Spinal cord (tissue), 10 donors: ENCODE measurements around the gene STXBP6. TPM values are rescaled to one million over a fixed set of nuclear protein-coding genes. Genes with fewer than 3 reads are reported as not detected.

Source experiments
- DNase-seq, 6 donors: peaks; one replicate each; pipeline versions ENCODE4 v3.0.0 to v3.0.0-alpha.2; 2013 to 2015; ENCODE audit warnings: low spot score in 6 of 6, low read depth in 4 of 6
- H3K27ac ChIP-seq: one replicate; pipeline ENCODE4 v1.5.1; 2013; ENCODE audit warnings: low read depth, low read length, control low read depth
- H3K27me3 ChIP-seq: one replicate; pipeline ENCODE4 v1.6.1; 2013; ENCODE audit warnings: low read length; ENCODE audit not compliant: control insufficient read depth, insufficient read depth
- H3K36me3 ChIP-seq: one replicate; pipeline ENCODE4 v1.6.1; 2013; ENCODE audit warnings: low read length; ENCODE audit not compliant: control insufficient read depth, insufficient read depth
- H3K4me1 ChIP-seq: one replicate; pipeline ENCODE4 v1.6.1; 2013; ENCODE audit warnings: low read length; ENCODE audit not compliant: control insufficient read depth, insufficient read depth
- H3K4me3 ChIP-seq: one replicate; pipeline ENCODE4 v1.5.1; 2013; ENCODE audit warnings: low read depth, low read length, control low read depth
- H3K9me3 ChIP-seq: one replicate; pipeline ENCODE4 v1.6.1; 2013; ENCODE audit warnings: low read length; ENCODE audit not compliant: control insufficient read depth, insufficient read depth
- WGBS: methylation state at CpG from one replicate; pipeline ENCODE4 v1.1.5; 2013; ENCODE audit warnings: missing lambda C conversion rate; ENCODE audit not compliant: insufficient coverage; 5-methylcytosine and 5-hydroxymethylcytosine counted together
- polyA plus RNA-seq, 2 donors: library from polyadenylated mRNA; unstranded; fragments of 120-200 nt; gene quantifications; one replicate each; pipeline ENCODE4 v1.2.1, GENCODE V29; 2013; ENCODE audit not compliant: insufficient read length in 2 of 2
- total RNA-seq, 2 donors: library from RNA; depleted of rRNA in 1 of 2; stranded (reverse); fragments of 120-200 nt in 1 of 2; fragments of >200 nt in 1 of 2; gene quantifications; one replicate each; pipeline versions ENCODE4 v1.2.3 to v1.2.4, GENCODE V29; 2013 to 2014
- donor health status: healthy.

Gene STXBP6
- total and polyA plus RNA-seq, 4 donors, result 24.5 to 49.3 (median 36.9) TPM

GRCh38 chr14:24851837-24852236, 198.1 kb downstream of the STXBP6 start:
- no peaks in the 10 kb centered on the region for H3K27me3 ChIP-seq
- no peaks in the 10 kb centered on the region for H3K9me3 ChIP-seq
- no peaks in the 10 kb centered on the region for H3K4me1 ChIP-seq
- no peak overlapping the region for H3K27ac ChIP-seq
- no peak for DNase-seq
- H3K36me3 ChIP-seq, result no peaks in the 10 kb centered on the region
- no peak overlapping the region for H3K4me3 ChIP-seq

- H3K27me3 ChIP-seq, result no peaks in the 10 kb centered on the region
- 60% methylated on average over 2 of the region's 4 CpGs for WGBS
- no peaks in the 10 kb centered on the region for H3K9me3 ChIP-seq
- DNase-seq, result no peak
- H3K27ac ChIP-seq, result no peak overlapping the region
- no peak overlapping the region for H3K4me3 ChIP-seq
- no peaks in the 10 kb centered on the region for H3K4me1 ChIP-seq
- no peaks in the 10 kb centered on the region for H3K36me3 ChIP-seq
Observed at GRCh38 chr14:24851406-24851805, 198.5 kb downstream of the STXBP6 start.

GRCh38 chr14:24850072-24850471, 199.9 kb downstream of the STXBP6 start:
- H3K27ac ChIP-seq, result peak overlapping the region; percentile 30
- H3K4me3 ChIP-seq, result no peak overlapping the region
- H3K4me1 ChIP-seq, result no peaks in the 10 kb centered on the region
- no peaks in the 10 kb centered on the region for H3K9me3 ChIP-seq
- no CpG with 5 or more reads among the region's 2 CpGs for WGBS
- H3K36me3 ChIP-seq, result no peaks in the 10 kb centered on the region
- DNase-seq, result no peak
- no peaks in the 10 kb centered on the region for H3K27me3 ChIP-seq

- Histone ChIP-seq H3K36me3 (no peaks in the 10 kb centered on the region), H3K4me3 (no peak overlapping the region), H3K27me3 (no peaks in the 10 kb centered on the region), H3K27ac (no peak overlapping the region), H3K4me1 (no peaks in the 10 kb centered on the region), H3K9me3 (no peaks in the 10 kb centered on the region)
- DNase-seq, result peak in 1 of 6 donors; percentile 18
- no CpG with 5 or more reads among the region's 2 CpGs for WGBS
Observed at GRCh38 chr14:24849471-24849870, 200.5 kb downstream of the STXBP6 start.

GRCh38 chr14:24848102-24848790, 201.7 kb downstream of the STXBP6 start:
- Histone ChIP-seq H3K27ac (peak overlapping the region; percentile 26), H3K9me3 (no peaks in the 10 kb centered on the region), H3K4me3 (no peak overlapping the region), H3K27me3 (no peaks in the 10 kb centered on the region), H3K4me1 (no peaks in the 10 kb centered on the region), H3K36me3 (no peaks in the 10 kb centered on the region)
- WGBS, result no CpG with 5 or more reads among the region's 3 CpGs
- DNase-seq, result peak in 2 of 6 donors; percentile 34 to 48

GRCh38 chr14:24847568-24848095, 202.3 kb downstream of the STXBP6 start:
- no peaks in the 10 kb centered on the region for H3K27me3 ChIP-seq
- no peaks in the 10 kb centered on the region for H3K9me3 ChIP-seq
- no peaks in the 10 kb centered on the region for H3K4me1 ChIP-seq
- H3K4me3 ChIP-seq, result no peak overlapping the region
- no peaks in the 10 kb centered on the region for H3K36me3 ChIP-seq
- H3K27ac ChIP-seq, result no peak overlapping the region
- peak in 1 of 6 donors; percentile 16 for DNase-seq

- WGBS, result no CpG with 5 or more reads among the region's 3 CpGs
- Histone ChIP-seq H3K9me3 (no peaks in the 10 kb centered on the region), H3K27me3 (no peaks in the 10 kb centered on the region), H3K27ac (no peak overlapping the region), H3K4me3 (no peak overlapping the region), H3K36me3 (no peaks in the 10 kb centered on the region), H3K4me1 (no peaks in the 10 kb centered on the region)
- DNase-seq, result no peak
Observed at GRCh38 chr14:24846261-24846660, 203.7 kb downstream of the STXBP6 start.

- H3K27ac ChIP-seq, result no peak overlapping the region
- no peaks in the 10 kb centered on the region for H3K9me3 ChIP-seq
- no peaks in the 10 kb centered on the region for H3K36me3 ChIP-seq
- no peaks in the 10 kb centered on the region for H3K4me1 ChIP-seq
- H3K27me3 ChIP-seq, result no peaks in the 10 kb centered on the region
- 14% methylated on average over 1 of the region's 2 CpGs for WGBS
- H3K4me3 ChIP-seq, result no peak overlapping the region
- DNase-seq, result no peak
Observed at GRCh38 chr14:24845851-24846250, 204.1 kb downstream of the STXBP6 start.

- no peak overlapping the region for H3K4me3 ChIP-seq
- H3K27me3 ChIP-seq, result no peaks in the 10 kb centered on the region
- DNase-seq, result no peak
- H3K4me1 ChIP-seq, result no peaks in the 10 kb centered on the region
- H3K36me3 ChIP-seq, result no peaks in the 10 kb centered on the region
- 91% methylated on average over 3 of the region's 5 CpGs for WGBS
- no peak overlapping the region for H3K27ac ChIP-seq
- H3K9me3 ChIP-seq, result no peaks in the 10 kb centered on the region
Observed at GRCh38 chr14:24844011-24844410, 205.9 kb downstream of the STXBP6 start.

GRCh38 chr14:24843494-24843893, 206.5 kb downstream of the STXBP6 start:
- Histone ChIP-seq H3K9me3 (no peaks in the 10 kb centered on the region), H3K4me3 (no peak overlapping the region), H3K36me3 (no peaks in the 10 kb centered on the region), H3K27me3 (no peaks in the 10 kb centered on the region), H3K4me1 (no peaks in the 10 kb centered on the region), H3K27ac (no peak overlapping the region)
- no CpG with 5 or more reads among the region's 2 CpGs for WGBS
- no peak for DNase-seq
